ENCODE results near the gene SLC17A9.

Gene SLC17A9

GRCh38 chr20:62929051-62929538, 23.4 kb upstream of the SLC17A9 start:
- peak overlapping the region; percentile 90 for H3K4me2 ChIP-seq (ENCODE audit: low read length, poor library complexity, severe bottlenecking)
- peak overlapping the region; percentile 71 for H4K91ac ChIP-seq (ENCODE audit: low read length)
- H2BK5ac ChIP-seq (ENCODE audit: low read depth, low read length, poor library complexity, severe bottlenecking): no peak overlapping the region
- peak overlapping the region; percentile 45 for H2AK5ac ChIP-seq (ENCODE audit: low read length, severe bottlenecking)
- peaks cover 9 to 11% of the 10 kb centered on the region in 2 experiments for H3K36me3 ChIP-seq (ENCODE audit: control insufficient read depth in 1 of 2, insufficient read depth in 2 of 2, low read depth in 1 of 2, low read length in 2 of 2)
- H3K9me3 ChIP-seq (ENCODE audit: control insufficient read depth, low read length): no peaks in the 10 kb centered on the region
- H2BK12ac ChIP-seq (ENCODE audit: low read length in 2 of 2): no peak overlapping the region
- peak overlapping the region; percentile 57 to 83 for H3K4me3 ChIP-seq (ENCODE audit: insufficient read depth in 1 of 2, low read depth in 1 of 2, low read length in 2 of 2)
- peak overlapping the region; percentile 74 to 95 for H3K4ac ChIP-seq (ENCODE audit: low read depth in 1 of 2, low read length in 2 of 2)
- no peaks in the 10 kb centered on the region for H3K79me1 ChIP-seq (replicated peaks; ENCODE audit: low read length, poor library complexity, severe bottlenecking)
- H3K23ac ChIP-seq (ENCODE audit: low read length in 2 of 2): no peak overlapping the region
- H3K4me1 ChIP-seq (ENCODE audit: control insufficient read depth, insufficient read depth, low read depth, low read length): peaks cover 27% of the 10 kb centered on the region
- H2AFZ ChIP-seq (ENCODE audit: low read depth, low read length): no peak overlapping the region
- peak; percentile 79 for DNase-seq
- peak overlapping the region in 1 of 2 experiments; percentile 36 for H3K14ac ChIP-seq (ENCODE audit: low read length in 2 of 2)
- no peaks in the 10 kb centered on the region for H3K27me3 ChIP-seq (ENCODE audit: control insufficient read depth in 1 of 2, insufficient read depth in 1 of 2, low read length in 2 of 2)
- peak overlapping the region; percentile 55 to 65 for H3K18ac ChIP-seq (ENCODE audit: low read depth in 1 of 2, low read length in 2 of 2)
- WGBS: 1% methylated on average over 38 of the region's 44 CpGs
- no peak overlapping the region for H2BK15ac ChIP-seq (ENCODE audit: low read depth, poor library complexity, severe bottlenecking)
- H2BK120ac ChIP-seq (ENCODE audit: low read depth, low read length): no peak overlapping the region
- peak overlapping the region; percentile 93 for H3K27ac ChIP-seq (ENCODE audit: low read length, poor library complexity, severe bottlenecking)
- H3K9ac ChIP-seq (ENCODE audit: low read length): peak overlapping the region; percentile 89
- H4K8ac ChIP-seq (ENCODE audit: low read length): peak overlapping the region; percentile 87

GRCh38 chr20:62931464-62931863, 21.0 kb upstream of the SLC17A9 start:
- no peaks in the 10 kb centered on the region for H3K79me1 ChIP-seq (replicated peaks; ENCODE audit: low read length, poor library complexity, severe bottlenecking)
- H3K27ac ChIP-seq (ENCODE audit: low read length, poor library complexity, severe bottlenecking): no peak overlapping the region
- H3K27me3 ChIP-seq (ENCODE audit: control insufficient read depth in 1 of 2, insufficient read depth in 1 of 2, low read length in 2 of 2): no peaks in the 10 kb centered on the region
- H4K91ac ChIP-seq (ENCODE audit: low read length): no peak overlapping the region
- no peak for DNase-seq
- H2AFZ ChIP-seq (ENCODE audit: low read depth, low read length): no peak overlapping the region
- H3K4ac ChIP-seq (ENCODE audit: low read depth in 1 of 2, low read length in 2 of 2): no peak overlapping the region
- peaks cover 32% of the 10 kb centered on the region for H3K4me1 ChIP-seq (ENCODE audit: control insufficient read depth, insufficient read depth, low read depth, low read length)
- H2BK12ac ChIP-seq (ENCODE audit: low read length in 2 of 2): no peak overlapping the region
- no peak overlapping the region for H2BK120ac ChIP-seq (ENCODE audit: low read depth, low read length)
- H2BK5ac ChIP-seq (ENCODE audit: low read depth, low read length, poor library complexity, severe bottlenecking): no peak overlapping the region
- H3K9ac ChIP-seq (ENCODE audit: low read length): no peak overlapping the region
- H3K9me3 ChIP-seq (ENCODE audit: control insufficient read depth, low read length): no peaks in the 10 kb centered on the region
- no peak overlapping the region for H3K23ac ChIP-seq (ENCODE audit: low read length in 2 of 2)
- H3K14ac ChIP-seq (ENCODE audit: low read length in 2 of 2): no peak overlapping the region
- H3K36me3 ChIP-seq (ENCODE audit: control insufficient read depth in 1 of 2, insufficient read depth in 2 of 2, low read depth in 1 of 2, low read length in 2 of 2): peaks cover 22 to 27% of the 10 kb centered on the region in 2 experiments
- H2AK5ac ChIP-seq (ENCODE audit: low read length, severe bottlenecking): no peak overlapping the region
- H4K8ac ChIP-seq (ENCODE audit: low read length): no peak overlapping the region
- H3K4me3 ChIP-seq (ENCODE audit: insufficient read depth in 1 of 2, low read depth in 1 of 2, low read length in 2 of 2): no peak overlapping the region
- H3K4me2 ChIP-seq (ENCODE audit: low read length, poor library complexity, severe bottlenecking): no peak overlapping the region
- H3K18ac ChIP-seq (ENCODE audit: low read depth in 1 of 2, low read length in 2 of 2): no peak overlapping the region
- 93% methylated on average over 9 of the region's 9 CpGs for WGBS
- no peak overlapping the region for H2BK15ac ChIP-seq (ENCODE audit: low read depth, poor library complexity, severe bottlenecking)

GRCh38 chr20:62933966-62934365, 18.5 kb upstream of the SLC17A9 start:
- peaks cover 19% of the 10 kb centered on the region for H3K4me1 ChIP-seq (ENCODE audit: control insufficient read depth, insufficient read depth, low read depth, low read length)
- no peak overlapping the region for H3K4me2 ChIP-seq (ENCODE audit: low read length, poor library complexity, severe bottlenecking)
- no peak overlapping the region for H3K27ac ChIP-seq (ENCODE audit: low read length, poor library complexity, severe bottlenecking)
- H3K9me3 ChIP-seq (ENCODE audit: control insufficient read depth, low read length): no peaks in the 10 kb centered on the region
- peak overlapping the region; percentile 16 for H4K8ac ChIP-seq (ENCODE audit: low read length)
- DNase-seq: no peak
- H3K4ac ChIP-seq (ENCODE audit: low read depth in 1 of 2, low read length in 2 of 2): no peak overlapping the region
- no peak overlapping the region for H2AK5ac ChIP-seq (ENCODE audit: low read length, severe bottlenecking)
- H3K9ac ChIP-seq (ENCODE audit: low read length): no peak overlapping the region
- peak overlapping the region; percentile 12 to 34 for H2BK12ac ChIP-seq (ENCODE audit: low read length in 2 of 2)
- no peak overlapping the region for H3K18ac ChIP-seq (ENCODE audit: low read depth in 1 of 2, low read length in 2 of 2)
- H3K27me3 ChIP-seq (ENCODE audit: control insufficient read depth in 1 of 2, insufficient read depth in 1 of 2, low read length in 2 of 2): no peaks in the 10 kb centered on the region
- peak overlapping the region in 1 of 2 experiments; percentile 49 for H3K23ac ChIP-seq (ENCODE audit: low read length in 2 of 2)
- H4K91ac ChIP-seq (ENCODE audit: low read length): no peak overlapping the region
- WGBS: 87% methylated on average over 3 of the region's 3 CpGs
- H3K14ac ChIP-seq (ENCODE audit: low read length in 2 of 2): no peak overlapping the region
- H3K79me1 ChIP-seq (replicated peaks; ENCODE audit: low read length, poor library complexity, severe bottlenecking): peaks cover 2% of the 10 kb centered on the region
- H2AFZ ChIP-seq (ENCODE audit: low read depth, low read length): no peak overlapping the region
- H2BK5ac ChIP-seq (ENCODE audit: low read depth, low read length, poor library complexity, severe bottlenecking): no peak overlapping the region
- peaks cover 26 to 27% of the 10 kb centered on the region in 2 experiments for H3K36me3 ChIP-seq (ENCODE audit: control insufficient read depth in 1 of 2, insufficient read depth in 2 of 2, low read depth in 1 of 2, low read length in 2 of 2)
- no peak overlapping the region for H2BK15ac ChIP-seq (ENCODE audit: low read depth, poor library complexity, severe bottlenecking)
- no peak overlapping the region for H3K4me3 ChIP-seq (ENCODE audit: insufficient read depth in 1 of 2, low read depth in 1 of 2, low read length in 2 of 2)
- H2BK120ac ChIP-seq (ENCODE audit: low read depth, low read length): no peak overlapping the region

- Histone ChIP-seq H3K9me3 (ENCODE audit: control insufficient read depth, low read length) (no peaks in the 10 kb centered on the region), H3K27ac (ENCODE audit: low read length, poor library complexity, severe bottlenecking) (no peak overlapping the region), H3K4me2 (ENCODE audit: low read length, poor library complexity, severe bottlenecking) (no peak overlapping the region), H3K27me3 (ENCODE audit: control insufficient read depth in 1 of 2, insufficient read depth in 1 of 2, low read length in 2 of 2) (no peaks in the 10 kb centered on the region), H3K4me1 (ENCODE audit: control insufficient read depth, insufficient read depth, low read depth, low read length) (peaks cover 17% of the 10 kb centered on the region), H3K79me1 (replicated peaks; ENCODE audit: low read length, poor library complexity, severe bottlenecking) (peaks cover 2% of the 10 kb centered on the region), H2BK5ac (ENCODE audit: low read depth, low read length, poor library complexity, severe bottlenecking) (no peak overlapping the region), H3K18ac (ENCODE audit: low read depth in 1 of 2, low read length in 2 of 2) (no peak overlapping the region), H2AFZ (ENCODE audit: low read depth, low read length) (no peak overlapping the region), H3K36me3 (ENCODE audit: control insufficient read depth in 1 of 2, insufficient read depth in 2 of 2, low read depth in 1 of 2, low read length in 2 of 2) (peaks cover 26 to 27% of the 10 kb centered on the region in 2 experiments), H4K8ac (ENCODE audit: low read length) (no peak overlapping the region), H3K14ac (ENCODE audit: low read length in 2 of 2) (no peak overlapping the region), H2BK120ac (ENCODE audit: low read depth, low read length) (no peak overlapping the region), H2BK12ac (ENCODE audit: low read length in 2 of 2) (no peak overlapping the region), H3K4ac (ENCODE audit: low read depth in 1 of 2, low read length in 2 of 2) (no peak overlapping the region), H2BK15ac (ENCODE audit: low read depth, poor library complexity, severe bottlenecking) (no peak overlapping the region), H4K91ac (ENCODE audit: low read length) (no peak overlapping the region), H3K9ac (ENCODE audit: low read length) (peak overlapping the region; percentile 2), H3K23ac (ENCODE audit: low read length in 2 of 2) (no peak overlapping the region), H2AK5ac (ENCODE audit: low read length, severe bottlenecking) (no peak overlapping the region), H3K4me3 (ENCODE audit: insufficient read depth in 1 of 2, low read depth in 1 of 2, low read length in 2 of 2) (peak overlapping the region in 1 of 2 experiments; percentile 86)
- WGBS: 95% methylated on average over 12 of the region's 12 CpGs
- no peak for DNase-seq
These were observed 17.1 kb upstream of the SLC17A9 start for GRCh38 chr20:62935204-62935967.
